H1 (cell line): Measurements from ENCODE around the gene SPON2. TPM values are rescaled to one million over a fixed set of nuclear protein-coding genes. Genes with fewer than 3 reads are reported as not detected.

Source experiments
- CTCF ChIA-PET: fragments of 300-600 bp; sonication (Branson Sonifier 250); formaldehyde crosslinking; loops from one replicate; lab custom pipeline; 2021; ENCODE audit not compliant: partially characterized antibody; lab: Charles Lee
- POLR2A ChIA-PET: fragments of 300-600 bp; sonication (Branson Sonifier 250); formaldehyde crosslinking; loops from one replicate; lab custom pipeline; 2021; ENCODE audit warnings: inconsistent platforms; ENCODE audit not compliant: partially characterized antibody; lab: Charles Lee
- DNase-seq, 2 experiments: peaks; one replicate each; pipeline versions ENCODE4 v3.0.0 to v3.0.0-alpha.2; 2010 to 2022; ENCODE audit warnings: low spot score in 2 of 2, low read depth in 1 of 2, mixed read lengths in 1 of 2
- FAIRE-seq: peaks from 2 replicates; lab custom pipeline; 2011; peaks lifted over from hg19 to GRCh38; lab: Jason Lieb, UNC
- H2AFZ ChIP-seq: 2 replicates; pipeline ENCODE4 v1.8.1; 2012; ENCODE audit warnings: low read length, inconsistent platforms
- H2AK5ac ChIP-seq: 2 replicates; pipeline ENCODE4 v1.6.1; 2013; ENCODE audit warnings: low read depth, low read length
- H2BK120ac ChIP-seq: replicated peaks from 2 replicates; pipeline ENCODE3; 2013; ENCODE audit warnings: low read depth, low read length, inconsistent platforms
- H2BK12ac ChIP-seq: 2 replicates; pipeline ENCODE4 v1.6.1; 2013; ENCODE audit warnings: low read depth, low read length
- H2BK15ac ChIP-seq: 2 replicates; pipeline ENCODE4 v1.6.1; 2013; ENCODE audit warnings: low read length
- H2BK20ac ChIP-seq: 2 replicates; pipeline ENCODE4 v1.6.1; 2013; ENCODE audit warnings: low read length
- H2BK5ac ChIP-seq: 2 replicates; pipeline ENCODE4 v1.6.1; 2013; ENCODE audit warnings: low read depth, low read length
- H3K14ac ChIP-seq: 2 replicates; pipeline ENCODE4 v1.6.1; 2013; ENCODE audit warnings: inconsistent platforms; ENCODE audit not compliant: insufficient read length
- H3K18ac ChIP-seq: 2 replicates; pipeline ENCODE4 v1.6.1; 2013; ENCODE audit warnings: low read length; ENCODE audit errors: extremely low read depth
- H3K23ac ChIP-seq: 2 replicates; pipeline ENCODE4 v1.6.1; 2013; ENCODE audit warnings: inconsistent platforms; ENCODE audit not compliant: insufficient read length
- H3K23me2 ChIP-seq: 2 replicates; pipeline ENCODE4 v1.6.1; 2013; ENCODE audit warnings: low read depth, low read length
- H3K27ac ChIP-seq: 2 replicates; pipeline ENCODE4 v1.6.1; 2011; ENCODE audit warnings: low read depth, low read length, inconsistent platforms
- H3K27me3 ChIP-seq, 4 experiments: replicated peaks in 1 of 4; 1 replicate in 1 of 4; 2 replicates in 3 of 4; pipeline versions ENCODE4 v1.6.1 to v1.8.1; 2011 to 2013; ENCODE audit warnings: low read length in 3 of 4, mild to moderate bottlenecking in 3 of 4, inconsistent platforms in 2 of 4, mixed read lengths in 2 of 4, moderate library complexity in 1 of 4; ENCODE audit not compliant: control insufficient read depth in 3 of 4, insufficient read depth in 3 of 4; ENCODE audit errors: extremely low read depth in 1 of 4
- H3K36me3 ChIP-seq, 4 experiments: 2 replicates each; pipeline versions ENCODE4 v1.6.1 to v1.8.1; 2011 to 2013; ENCODE audit warnings: mild to moderate bottlenecking in 4 of 4, low read length in 3 of 4, moderate library complexity in 2 of 4, control low read depth in 1 of 4, inconsistent platforms in 1 of 4; ENCODE audit not compliant: insufficient read depth in 4 of 4, control insufficient read depth in 2 of 4
- H3K4ac ChIP-seq: replicated peaks from 2 replicates; pipeline ENCODE3; 2013; ENCODE audit warnings: low read length, low read depth, mixed read lengths, inconsistent platforms; ENCODE audit not compliant: insufficient read length
- H3K4me1 ChIP-seq, 4 experiments: replicated peaks in 1 of 4; 1 replicate in 1 of 4; 2 replicates in 3 of 4; pipeline versions ENCODE4 v1.6.1 to v1.8.1; 2011 to 2013; ENCODE audit warnings: low read length in 3 of 4, inconsistent platforms in 2 of 4, mixed read lengths in 1 of 4; ENCODE audit not compliant: insufficient read depth in 4 of 4, control insufficient read depth in 3 of 4
- H3K4me2 ChIP-seq, 2 experiments: 2 replicates each; pipeline versions ENCODE4 v1.6.1 to v1.8.1; 2011 to 2013; ENCODE audit warnings: low read depth in 2 of 2, low read length in 2 of 2, control low read depth in 1 of 2, inconsistent platforms in 1 of 2, mild to moderate bottlenecking in 1 of 2; ENCODE audit not compliant: insufficient read depth in 1 of 2
- H3K4me3 ChIP-seq, 4 experiments: fragments of 200-600, 300-600 bp in 1 of 4; sonication (generic), shearing (Covaris generic), sonication (Bioruptor Twin) in 1 of 4; 2 replicates each; pipeline versions ENCODE4 v1.5.1 to v1.8.1; 2011 to 2016; ENCODE audit warnings: low read length in 4 of 4, low read depth in 3 of 4, control low read depth in 2 of 4, inconsistent platforms in 2 of 4, mild to moderate bottlenecking in 2 of 4, mixed read lengths in 1 of 4, moderate library complexity in 1 of 4; ENCODE audit not compliant: insufficient read depth in 2 of 4; ENCODE audit errors: extremely low read depth in 1 of 4
- H3K56ac ChIP-seq: replicated peaks from 2 replicates; pipeline ENCODE3; 2013; ENCODE audit warnings: low read depth, mild to moderate bottlenecking, mixed read lengths, low read length, inconsistent platforms; ENCODE audit not compliant: insufficient read length
- H3K79me1 ChIP-seq: 2 replicates; pipeline ENCODE4 v1.6.1; 2013; ENCODE audit warnings: low read depth, low read length, control low read depth
- H3K79me2 ChIP-seq, 2 experiments: 2 replicates each; pipeline versions ENCODE4 v1.6.1 to v1.8.1; 2012 to 2013; ENCODE audit warnings: low read length in 2 of 2, mild to moderate bottlenecking in 2 of 2, inconsistent platforms in 1 of 2; ENCODE audit not compliant: insufficient read depth in 2 of 2, control insufficient read depth in 1 of 2
- H3K9ac ChIP-seq, 4 experiments: replicated peaks in 1 of 4; 1 replicate in 1 of 4; 2 replicates in 3 of 4; pipeline versions ENCODE4 v1.6.1 to v1.8.1; 2011 to 2013; ENCODE audit warnings: low read depth in 3 of 4, low read length in 3 of 4, control low read depth in 2 of 4, mild to moderate bottlenecking in 2 of 4, moderate library complexity in 2 of 4, inconsistent platforms in 1 of 4; ENCODE audit errors: extremely low read depth in 1 of 4
- H3K9me3 ChIP-seq, 2 experiments: 2 replicates each; pipeline versions ENCODE4 v1.6.1 to v1.8.1; 2012 to 2013; ENCODE audit warnings: mild to moderate bottlenecking in 2 of 2, moderate library complexity in 2 of 2, control low read depth in 1 of 2, inconsistent platforms in 1 of 2, low read depth in 1 of 2, low read length in 1 of 2, mixed read lengths in 1 of 2; ENCODE audit not compliant: insufficient read depth in 2 of 2
- H4K20me1 ChIP-seq, 2 experiments: replicated peaks in 1 of 2; 2 replicates each; pipeline versions ENCODE3 to v1.8.1; 2011 to 2013; ENCODE audit warnings: inconsistent platforms in 2 of 2, low read length in 2 of 2, mild to moderate bottlenecking in 1 of 2; ENCODE audit not compliant: insufficient read depth in 2 of 2, control insufficient read depth in 1 of 2
- H4K5ac ChIP-seq: 2 replicates; pipeline ENCODE4 v1.6.1; 2013; ENCODE audit warnings: low read length, low read depth, mixed read lengths, inconsistent platforms; ENCODE audit not compliant: insufficient read length
- H4K8ac ChIP-seq: 2 replicates; pipeline ENCODE4 v1.8.0; 2013; ENCODE audit warnings: mild to moderate bottlenecking, moderate library complexity, low read length, inconsistent platforms; ENCODE audit not compliant: insufficient read depth; ENCODE audit errors: extremely low read depth
- H4K91ac ChIP-seq: replicated peaks from 2 replicates; pipeline ENCODE3; 2013; ENCODE audit warnings: low read length, mixed read lengths, inconsistent platforms; ENCODE audit not compliant: insufficient read length
- BCL11A ChIP-seq, 2 experiments: IDR thresholded peaks; one replicate each; pipeline ENCODE4 v1.6.1; 2011; ENCODE audit warnings: low read depth in 2 of 2, low read length in 2 of 2, mild to moderate bottlenecking in 2 of 2
- CEBPB ChIP-seq: IDR thresholded peaks from 2 replicates; pipeline ENCODE4 v1.6.1; 2012; ENCODE audit warnings: low read depth, low read length
- GTF2F1 ChIP-seq: IDR thresholded peaks from 2 replicates; pipeline ENCODE4 v1.6.1; 2012; ENCODE audit warnings: low read depth, low read length, improper control_type of control experiment, borderline replicate concordance
- HDAC6 ChIP-seq: IDR thresholded peaks from one replicate; pipeline ENCODE4 v1.7.1; 2012; ENCODE audit warnings: low read depth, mild to moderate bottlenecking, inconsistent platforms, low read length, moderate library complexity
- JUN ChIP-seq: IDR thresholded peaks from 2 replicates; pipeline ENCODE4 v1.6.1; 2011; ENCODE audit warnings: low read depth, mild to moderate bottlenecking, improper control_type of control experiment, low read length
- POU5F1 ChIP-seq: IDR thresholded peaks from 2 replicates; pipeline ENCODE4 v1.6.1; 2011; ENCODE audit warnings: low read depth, mild to moderate bottlenecking, low read length, moderate library complexity
- RXRA ChIP-seq: IDR thresholded peaks from 2 replicates; pipeline ENCODE4 v1.6.1; 2011; ENCODE audit warnings: low read depth, mild to moderate bottlenecking, low read length, moderate library complexity; ENCODE audit not compliant: insufficient read depth
- SP1 ChIP-seq: IDR thresholded peaks from 2 replicates; pipeline ENCODE4 v1.6.1; 2011; ENCODE audit warnings: low read depth, low read length
- WGBS, 2 experiments: shearing (Covaris generic) in 1 of 2; methylation state at CpG; one replicate each; pipeline versions ENCODE4 v1.1.6 to v1.1.7; 2013 to 2015; ENCODE audit warnings: low lambda C conversion rate in 2 of 2, mixed read lengths in 2 of 2, inconsistent platforms in 1 of 2, low coverage in 1 of 2, missing lambda C conversion rate in 1 of 2; ENCODE audit not compliant: insufficient replicate concordance in 2 of 2, insufficient coverage in 1 of 2, insufficient read length in 1 of 2; ENCODE audit errors: extremely low coverage in 1 of 2, missing lambda C conversion rate in 1 of 2; 5-methylcytosine and 5-hydroxymethylcytosine counted together
- polyA plus RNA-seq, 7 experiments: library from polyadenylated mRNA; depleted of rRNA in 3 of 7; stranded (reverse) in 5 of 7; unstranded in 2 of 7; fragments of >200 nt in 5 of 7; fragments of 200-250 nt in 2 of 7; gene quantifications; 1 replicate in 5 of 7; 2 replicates in 1 of 7; 4 replicates in 1 of 7; pipeline versions ENCODE4 v1.2.1 to v1.2.3, GENCODE V29; 2011 to 2013; ENCODE audit warnings: missing spikeins in 2 of 7, mixed read lengths in 2 of 7
- total RNA-seq: library from RNA; stranded (reverse); fragmentation: NEBNext Ultra II Directional; extraction: Animal tissue kit (Norgen Biotek cat#: 25700); gene quantifications from 2 replicates; pipeline ENCODE4 v1.2.1, GENCODE V29; 2021
- TF ChIP-seq, protein P1 (sequence below), 3 experiments: IDR thresholded peaks; 1 replicate in 2 of 3; 2 replicates in 1 of 3; pipeline versions ENCODE4 v1.5.1 to v1.6.1; 2011; ENCODE audit warnings: low read length in 3 of 3, mild to moderate bottlenecking in 3 of 3, inconsistent platforms in 2 of 3, low read depth in 1 of 3, moderate library complexity in 1 of 3; ENCODE audit not compliant: insufficient read depth in 1 of 3; ENCODE audit errors: control extremely low read depth in 1 of 3
- TF ChIP-seq, protein P2 (sequence below): IDR thresholded peaks from 2 replicates; pipeline ENCODE4 v1.6.1; 2012; ENCODE audit warnings: low read length, inconsistent platforms

SPON2 gene
- total and polyA plus RNA-seq, 2 of the 8 experiments (the other 6 are each of a cell fraction or from before 2014, with no cell fraction given): 2.8 to 3.2 TPM

DNA sequence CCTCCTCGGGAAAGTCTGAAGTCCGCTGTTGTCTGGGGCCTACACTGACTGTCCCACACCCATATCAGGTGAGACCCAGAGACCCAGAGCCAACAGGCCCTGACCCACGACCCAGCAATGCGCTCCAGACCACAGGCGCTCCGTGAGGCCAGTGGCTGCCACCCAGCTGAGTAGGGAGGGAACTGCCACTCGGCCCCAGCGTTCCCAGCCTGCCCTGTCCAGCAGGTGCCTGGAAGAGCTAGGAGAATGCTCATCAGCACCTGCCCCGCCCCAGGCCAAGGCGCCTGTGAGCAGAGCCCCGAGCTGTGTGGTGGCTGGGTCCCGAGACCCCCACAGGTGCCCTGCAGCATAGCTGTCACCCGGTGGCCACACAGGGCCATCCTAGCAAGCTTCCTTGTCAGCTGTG lies 2.7 kb downstream of the SPON2 start:
- H2BK20ac ChIP-seq: no peak overlapping the region
- CTCF ChIA-PET: interaction anchor here (1.2 to 1.4 kb wide), 2 partner anchors 22 to 178 kb away, joined by 3 read pairs; no protein-coding TSS in a partner anchor
- H3K23me2 ChIP-seq: peaks cover 11% of the 10 kb centered on the region; the same call in 1 of the 2 replicates
- FAIRE-seq (no peak), DNase-seq (no peak)
- no peak overlapping the region for H3K23ac ChIP-seq
- no peak overlapping the region for H3K14ac ChIP-seq
- no peak overlapping the region for H2BK120ac ChIP-seq
- H4K5ac ChIP-seq: no peak overlapping the region
- peaks cover 47 to 65% (median 64%) of the 10 kb centered on the region in 4 experiments for H3K27me3 ChIP-seq
- H4K91ac ChIP-seq: no peak overlapping the region
- no peak overlapping the region for H2AK5ac ChIP-seq
- WGBS, 2 experiments: 91% methylated on average over 11 of the region's 13 CpGs; no CpG with 5 or more reads in 1 of the 2 experiments
- H2BK5ac ChIP-seq: no peak overlapping the region
- no peak overlapping the region for H3K56ac ChIP-seq
- H2AFZ ChIP-seq: no peak overlapping the region
- H3K9me3 ChIP-seq: peaks cover 0 to 7% of the 10 kb centered on the region in 2 experiments; a peak in 1 of 4 replicates
- H2BK15ac ChIP-seq: no peak overlapping the region
- no peak overlapping the region for H2BK12ac ChIP-seq
- POLR2A ChIA-PET: no interaction called here
- H3K4me3 ChIP-seq: no peak overlapping the region
- H3K18ac ChIP-seq: no peak overlapping the region
- peaks cover 7 to 22% of the 10 kb centered on the region in 2 experiments for H4K20me1 ChIP-seq
- no peak overlapping the region for H3K27ac ChIP-seq
- no peak overlapping the region for H3K4me2 ChIP-seq
- peaks cover 0 to 16% (median 6%) of the 10 kb centered on the region in 4 experiments; a peak in 5 of 7 replicates for H3K4me1 ChIP-seq
- H4K8ac ChIP-seq: peak overlapping the region; percentile 47; the same call in 1 of the 2 replicates
- no peaks in the 10 kb centered on the region for H3K79me1 ChIP-seq
- peaks cover 0 to 6% (median 0%) of the 10 kb centered on the region in 4 experiments; a peak in 1 of 8 replicates for H3K36me3 ChIP-seq
- H3K79me2 ChIP-seq: no peaks in the 10 kb centered on the region
- H3K9ac ChIP-seq: no peak overlapping the region
- H3K4ac ChIP-seq: no peak overlapping the region
- TF ChIP-seq CEBPB: no peak
- no peak for TF ChIP-seq SP1
- TF ChIP-seq, protein P1, sequence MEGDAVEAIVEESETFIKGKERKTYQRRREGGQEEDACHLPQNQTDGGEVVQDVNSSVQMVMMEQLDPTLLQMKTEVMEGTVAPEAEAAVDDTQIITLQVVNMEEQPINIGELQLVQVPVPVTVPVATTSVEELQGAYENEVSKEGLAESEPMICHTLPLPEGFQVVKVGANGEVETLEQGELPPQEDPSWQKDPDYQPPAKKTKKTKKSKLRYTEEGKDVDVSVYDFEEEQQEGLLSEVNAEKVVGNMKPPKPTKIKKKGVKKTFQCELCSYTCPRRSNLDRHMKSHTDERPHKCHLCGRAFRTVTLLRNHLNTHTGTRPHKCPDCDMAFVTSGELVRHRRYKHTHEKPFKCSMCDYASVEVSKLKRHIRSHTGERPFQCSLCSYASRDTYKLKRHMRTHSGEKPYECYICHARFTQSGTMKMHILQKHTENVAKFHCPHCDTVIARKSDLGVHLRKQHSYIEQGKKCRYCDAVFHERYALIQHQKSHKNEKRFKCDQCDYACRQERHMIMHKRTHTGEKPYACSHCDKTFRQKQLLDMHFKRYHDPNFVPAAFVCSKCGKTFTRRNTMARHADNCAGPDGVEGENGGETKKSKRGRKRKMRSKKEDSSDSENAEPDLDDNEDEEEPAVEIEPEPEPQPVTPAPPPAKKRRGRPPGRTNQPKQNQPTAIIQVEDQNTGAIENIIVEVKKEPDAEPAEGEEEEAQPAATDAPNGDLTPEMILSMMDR (IDR thresholded peaks at IDR 0.05; ENCODE audit: control extremely low read depth in 1 of 3, insufficient read depth in 1 of 3, low read depth in 1 of 3, low read length in 3 of 3): no peak
- no peak for TF ChIP-seq JUN
- TF ChIP-seq, protein P2, sequence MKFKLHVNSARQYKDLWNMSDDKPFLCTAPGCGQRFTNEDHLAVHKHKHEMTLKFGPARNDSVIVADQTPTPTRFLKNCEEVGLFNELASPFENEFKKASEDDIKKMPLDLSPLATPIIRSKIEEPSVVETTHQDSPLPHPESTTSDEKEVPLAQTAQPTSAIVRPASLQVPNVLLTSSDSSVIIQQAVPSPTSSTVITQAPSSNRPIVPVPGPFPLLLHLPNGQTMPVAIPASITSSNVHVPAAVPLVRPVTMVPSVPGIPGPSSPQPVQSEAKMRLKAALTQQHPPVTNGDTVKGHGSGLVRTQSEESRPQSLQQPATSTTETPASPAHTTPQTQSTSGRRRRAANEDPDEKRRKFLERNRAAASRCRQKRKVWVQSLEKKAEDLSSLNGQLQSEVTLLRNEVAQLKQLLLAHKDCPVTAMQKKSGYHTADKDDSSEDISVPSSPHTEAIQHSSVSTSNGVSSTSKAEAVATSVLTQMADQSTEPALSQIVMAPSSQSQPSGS: no peak
- no peak for TF ChIP-seq GTF2F1
- no peak for TF ChIP-seq RXRA
- TF ChIP-seq BCL11A (IDR thresholded peaks at IDR 0.05; ENCODE audit: low read depth in 2 of 2, low read length in 2 of 2): no peak
- no peak for TF ChIP-seq POU5F1
- TF ChIP-seq HDAC6: no peak
